Superior temporal gyrus (tissue), 1 donor: Measurements from ENCODE around the gene PRF1.
"Not testable (repeated sequence)": the region's sequence is repeated elsewhere in the genome, so short reads cannot be mapped to it uniquely, and the experiment has no call there.

Experiments used
- DNase-seq: peaks from one replicate; pipeline ENCODE4 v3.0.0-alpha.2; 2016; ENCODE audit errors: extremely low spot score

Gene PRF1

DNA sequence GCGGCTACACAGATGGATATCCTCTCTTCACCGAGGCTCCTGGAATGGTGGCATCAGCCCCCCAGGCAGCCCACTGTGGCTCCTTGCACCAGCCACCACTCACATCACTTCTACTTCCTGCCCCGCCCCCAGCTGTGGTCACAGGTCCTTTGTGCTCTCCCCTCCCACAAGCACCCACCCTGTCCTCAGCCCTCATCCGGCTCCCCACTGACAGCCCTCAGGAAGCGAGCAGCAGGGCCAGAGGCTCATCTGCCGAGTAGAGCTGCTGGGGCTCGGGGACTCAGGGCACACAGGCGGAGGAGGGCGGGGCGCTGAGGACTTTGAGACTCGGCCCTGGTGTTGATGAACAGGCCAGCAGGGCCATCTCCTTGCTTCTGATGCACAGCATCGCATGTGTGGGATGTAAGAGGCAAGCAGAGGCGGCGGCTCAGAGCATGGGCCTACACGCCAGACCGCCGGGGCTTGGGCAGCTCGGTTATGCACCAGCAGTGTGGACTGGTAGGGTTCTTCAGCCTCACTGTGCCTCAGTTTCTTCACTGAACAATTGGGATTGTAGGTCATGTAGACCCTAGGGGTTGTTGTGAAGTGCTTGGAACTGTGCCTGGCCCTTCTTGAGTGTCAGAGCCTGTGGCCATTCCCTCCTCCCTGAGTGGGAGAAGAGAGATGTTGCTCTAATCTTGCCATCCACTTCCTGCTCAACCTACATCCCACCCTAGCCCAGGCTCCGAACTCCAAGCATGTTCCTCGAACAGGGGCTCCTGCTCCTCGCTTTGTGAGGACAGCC is at the start of gene PRF1:
Gene PRF1 (minus strand): TSS at position 77 of the 784 bp plus-strand sequence. CDS start 1,839 bp downstream, outside the sequence.
- DNase-seq: no peak

- no peak for DNase-seq
Observed at GRCh38 chr10:70651661-70652060, 49.1 kb upstream of the PRF1 start.

GRCh38 chr10:70650718-70651117 is 48.2 kb upstream of the PRF1 start:
- no peak for DNase-seq

- no peak for DNase-seq
Observed at GRCh38 chr10:70650104-70650503, 47.6 kb upstream of the PRF1 start.

GRCh38 chr10:70649526-70649925 is 47.0 kb upstream of the PRF1 start:
- no peak for DNase-seq

DNA sequence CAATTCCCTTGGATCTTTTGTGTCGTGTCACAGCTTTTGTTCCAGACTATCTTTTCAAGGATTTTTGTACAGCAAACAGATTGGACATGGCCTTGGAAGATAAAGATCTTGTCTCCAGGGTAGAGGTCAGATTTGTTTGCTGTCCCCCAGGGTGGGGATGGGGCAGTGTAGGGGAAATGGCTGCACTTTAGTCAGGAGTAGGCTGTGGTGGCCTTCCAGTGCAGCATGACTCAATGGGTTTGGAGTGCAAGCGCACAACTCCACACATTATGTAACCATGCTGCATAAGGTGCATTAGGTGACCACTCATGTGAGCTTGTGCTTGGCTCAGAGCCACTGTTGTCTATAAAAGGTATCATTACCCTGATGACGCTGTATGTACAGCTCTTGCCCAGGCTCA is 45.9 kb upstream of the PRF1 start:
- DNase-seq: no peak

GRCh38 chr10:70647086-70647485 is 44.5 kb upstream of the PRF1 start:
- no peak for DNase-seq

- not testable (repeated sequence) for DNase-seq
Observed at GRCh38 chr10:70644959-70645358, 42.4 kb upstream of the PRF1 start.

GRCh38 chr10:70643272-70643671 is 40.7 kb upstream of the PRF1 start:
- not testable (repeated sequence) for DNase-seq

GRCh38 chr10:70639640-70640383 is 37.3 kb upstream of the PRF1 start:
- not testable (repeated sequence) for DNase-seq

DNA sequence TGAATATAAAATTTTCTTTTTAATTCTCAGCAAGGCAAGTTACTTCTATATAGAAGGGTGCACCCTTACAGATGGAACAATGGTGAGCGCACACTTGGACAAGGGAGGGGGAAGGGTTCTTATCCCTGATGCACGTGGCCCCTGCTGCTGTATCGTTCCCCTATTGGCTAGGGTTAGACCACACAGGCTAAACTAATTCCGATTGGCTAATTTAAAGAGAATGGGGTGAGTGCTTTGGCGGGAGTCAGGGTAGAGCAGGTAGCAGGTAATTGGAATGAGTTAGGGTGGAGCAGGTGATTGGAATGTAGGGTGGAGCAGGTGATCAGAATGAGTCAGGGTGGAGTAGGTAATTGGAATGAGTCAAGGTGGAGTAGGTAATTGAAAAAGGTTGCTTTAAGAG is 32.0 kb upstream of the PRF1 start:
- not testable (repeated sequence) for DNase-seq

GRCh38 chr10:70634011-70634410 is 31.5 kb upstream of the PRF1 start:
- no peak for DNase-seq

GRCh38 chr10:70631735-70632134 is 29.2 kb upstream of the PRF1 start:
- not testable (repeated sequence) for DNase-seq

DNA sequence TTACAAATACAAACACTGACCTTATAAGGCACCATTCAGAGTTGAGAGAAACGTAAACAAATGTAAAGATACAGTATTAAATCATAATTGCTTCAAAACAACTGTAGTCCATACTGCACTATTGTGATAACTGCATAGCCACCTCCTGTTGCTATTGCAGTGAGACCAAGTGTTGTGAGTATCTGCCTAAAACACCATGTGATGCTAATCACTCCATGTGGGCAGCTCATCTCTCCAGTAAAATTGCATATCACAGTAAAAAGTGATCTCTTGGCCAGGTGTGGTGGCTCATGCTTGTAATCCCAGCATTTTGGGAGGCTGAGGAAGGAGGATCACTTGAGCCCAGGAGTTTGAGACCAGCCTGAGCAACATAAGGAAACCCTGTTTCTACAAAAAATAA is 26.8 kb upstream of the PRF1 start:
- no peak for DNase-seq

- DNase-seq: no peak
Observed at GRCh38 chr10:70626056-70626455, 23.5 kb upstream of the PRF1 start.

DNA sequence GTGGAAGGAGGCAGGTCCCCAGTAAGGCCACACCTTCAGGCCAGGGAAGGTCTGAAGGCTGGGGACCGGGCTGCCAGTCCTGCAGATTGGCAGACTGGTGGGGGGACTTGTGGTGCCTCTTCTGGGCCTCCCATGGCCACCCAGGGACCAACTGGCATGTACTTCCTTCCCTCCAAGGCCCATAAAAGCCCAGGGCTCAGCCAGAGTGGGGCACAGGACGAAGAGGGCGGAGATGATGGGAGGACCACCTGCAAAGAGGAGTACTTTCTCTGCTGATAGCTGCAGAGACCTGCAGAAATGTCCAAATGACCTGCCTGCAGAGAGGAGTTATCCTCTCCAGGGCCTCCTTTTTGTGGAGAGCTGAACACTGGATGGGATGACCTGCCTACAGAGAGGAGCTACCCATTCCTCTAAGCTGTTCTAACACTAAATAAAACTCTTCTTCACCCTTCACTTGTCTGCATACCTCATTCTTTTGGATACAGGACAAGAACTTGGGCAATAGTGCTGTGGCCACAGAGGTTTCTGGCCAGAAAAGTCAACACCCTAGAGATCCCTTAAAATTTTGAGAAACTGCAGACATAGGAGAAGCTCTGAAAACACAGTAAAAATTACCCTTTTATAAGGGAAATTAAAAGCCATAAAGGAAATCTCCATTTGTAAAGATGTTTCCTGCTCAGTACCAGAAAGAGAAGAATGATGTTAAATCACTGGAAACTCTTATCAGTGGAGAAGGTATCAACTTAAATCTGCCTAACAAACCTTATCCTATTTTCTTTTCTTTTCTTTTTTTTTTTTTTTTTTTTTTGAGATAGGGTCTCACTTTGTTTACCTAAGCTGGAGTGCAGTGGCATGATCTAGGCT is 20.7 kb upstream of the PRF1 start:
- no peak for DNase-seq

DNA sequence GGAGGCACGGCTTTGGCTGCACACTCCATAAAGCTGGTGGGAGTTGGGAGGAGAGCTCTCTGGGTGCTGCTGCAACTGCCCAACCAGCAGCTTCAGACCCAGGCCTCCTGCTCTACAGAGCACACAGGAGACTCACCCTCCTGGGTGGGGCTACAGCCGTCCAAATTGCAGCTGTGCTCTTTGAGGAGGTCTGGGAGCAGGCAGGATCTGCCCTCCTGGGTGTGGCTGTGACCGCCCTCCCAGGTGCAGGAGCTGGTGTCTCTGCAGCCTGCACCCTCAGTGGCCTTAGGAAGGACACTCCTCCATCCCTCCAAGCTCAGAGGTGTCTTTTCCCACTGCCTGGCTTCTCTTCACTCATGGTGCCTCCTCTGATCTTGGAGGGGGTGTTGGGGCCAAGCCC is 20.0 kb upstream of the PRF1 start:
- no peak for DNase-seq

GRCh38 chr10:70621503-70622078 is 19.1 kb upstream of the PRF1 start:
- DNase-seq: no peak

DNA sequence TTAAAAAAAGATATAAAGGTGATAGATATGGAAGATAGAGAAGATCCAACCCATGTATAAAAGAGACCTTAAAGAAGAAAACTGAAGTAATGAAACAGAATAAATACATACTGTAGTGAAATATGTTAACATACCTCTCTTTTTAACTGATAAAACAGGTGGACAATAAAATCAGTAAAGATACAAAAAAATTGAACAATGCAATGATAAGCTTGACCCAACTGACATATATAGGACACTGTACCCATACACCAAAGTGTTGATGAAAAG is 17.4 kb upstream of the PRF1 start:
- DNase-seq: no peak

DNA sequence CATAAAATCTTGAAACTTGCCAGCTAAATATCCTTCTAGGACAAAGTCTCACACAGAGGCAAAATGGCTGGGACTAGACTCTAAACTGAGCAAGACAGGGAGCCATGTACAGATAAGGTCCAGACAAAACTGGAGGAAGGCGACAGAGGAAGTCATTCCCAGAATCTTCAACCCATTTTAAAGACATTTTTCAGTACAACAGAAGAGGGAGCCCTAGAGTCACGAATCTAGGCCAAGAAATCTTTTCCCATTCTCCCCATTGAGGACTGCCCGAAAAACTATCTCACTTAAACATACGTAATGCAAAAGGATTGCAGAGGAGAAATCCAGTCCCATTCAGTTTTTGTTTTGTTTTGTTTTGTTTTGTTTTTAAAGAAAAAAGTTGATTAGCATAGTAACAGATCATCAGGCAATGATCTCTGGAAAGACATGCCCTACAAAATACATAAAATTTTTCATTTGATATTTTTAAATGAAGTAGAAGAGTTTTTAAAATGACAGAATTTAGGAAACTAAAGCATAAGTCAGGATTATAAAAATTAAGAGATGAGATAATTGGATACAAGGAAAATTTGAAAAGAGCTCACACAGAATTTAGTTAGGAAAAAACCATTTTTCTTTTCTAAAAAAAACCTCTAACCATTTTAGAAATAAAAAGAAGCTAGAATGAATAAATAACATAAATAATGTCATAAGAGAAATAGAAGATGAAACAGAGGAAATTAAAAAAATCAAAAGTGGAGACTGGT is 16.9 kb upstream of the PRF1 start:
- DNase-seq: peak; percentile 41

DNA sequence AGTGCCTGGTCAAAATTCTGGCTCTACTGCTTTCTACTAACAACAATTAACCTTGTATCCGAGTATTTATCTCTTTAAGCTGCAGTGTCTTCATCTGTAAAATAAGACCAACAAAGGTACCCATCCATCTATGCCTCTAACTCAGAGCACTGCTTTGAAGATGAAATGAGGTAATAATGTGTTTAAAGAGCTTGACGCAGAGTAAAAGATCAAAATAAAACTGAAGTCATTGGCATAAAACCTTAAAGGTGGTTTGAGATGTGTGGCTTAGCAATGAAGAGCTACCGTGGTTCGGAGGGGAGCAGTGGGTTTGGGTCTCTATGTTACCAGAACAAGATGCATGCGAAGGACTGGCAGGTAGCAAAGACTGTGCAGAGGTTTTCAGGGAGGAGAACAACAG is 16.1 kb upstream of the PRF1 start:
- no peak for DNase-seq
